Upper lobe of left lung (tissue), 4 donors: ENCODE results near the gene MED29.

Experiments
- CTCF ChIP-seq, 6 experiments: fragments of 450-650 bp in 4 of 6; fragments of 200-600 bp in 2 of 6; sonication (generic) in 2 of 6; IDR thresholded peaks; one replicate each; pipeline ENCODE4 v1.5.1; 2016 to 2019; ENCODE audit warnings: antibody characterized with exemption in 6 of 6
- POLR2A ChIP-seq, 4 donors: fragments of 450-650 bp; IDR thresholded peaks; one replicate each; pipeline ENCODE4 v1.5.1; 2016 to 2017; ENCODE audit warnings: antibody characterized with exemption in 4 of 4, mild to moderate bottlenecking in 2 of 4

- TF ChIP-seq CTCF (IDR thresholded peaks at IDR 0.05) (no peak), POLR2A (IDR thresholded peaks at IDR 0.05) (no peak)
Observed at GRCh38 chr19:39401070-39401548, 9.9 kb downstream of the MED29 start.
